ENCODE results near the gene KIAA2012.

DNA sequence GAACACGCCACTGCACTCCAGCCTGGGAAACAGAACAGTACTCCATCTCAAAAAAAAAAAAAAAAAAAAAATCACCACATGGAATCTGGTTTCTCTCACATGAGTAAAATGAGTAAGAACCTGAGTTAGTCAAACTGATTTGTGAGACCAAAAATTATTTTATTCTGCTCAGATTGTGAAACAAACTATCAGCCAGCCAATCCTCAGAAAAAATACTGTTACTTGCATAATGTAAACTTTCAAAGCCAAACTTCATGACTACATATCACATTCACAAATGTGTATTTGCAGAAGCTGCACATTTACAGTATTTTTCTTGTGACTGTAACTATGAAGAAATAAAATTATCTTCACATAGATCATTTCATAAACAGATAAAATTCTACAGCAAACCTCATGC is 142.1 kb downstream of the KIAA2012 start:
- TF ChIP-seq, protein P1, sequence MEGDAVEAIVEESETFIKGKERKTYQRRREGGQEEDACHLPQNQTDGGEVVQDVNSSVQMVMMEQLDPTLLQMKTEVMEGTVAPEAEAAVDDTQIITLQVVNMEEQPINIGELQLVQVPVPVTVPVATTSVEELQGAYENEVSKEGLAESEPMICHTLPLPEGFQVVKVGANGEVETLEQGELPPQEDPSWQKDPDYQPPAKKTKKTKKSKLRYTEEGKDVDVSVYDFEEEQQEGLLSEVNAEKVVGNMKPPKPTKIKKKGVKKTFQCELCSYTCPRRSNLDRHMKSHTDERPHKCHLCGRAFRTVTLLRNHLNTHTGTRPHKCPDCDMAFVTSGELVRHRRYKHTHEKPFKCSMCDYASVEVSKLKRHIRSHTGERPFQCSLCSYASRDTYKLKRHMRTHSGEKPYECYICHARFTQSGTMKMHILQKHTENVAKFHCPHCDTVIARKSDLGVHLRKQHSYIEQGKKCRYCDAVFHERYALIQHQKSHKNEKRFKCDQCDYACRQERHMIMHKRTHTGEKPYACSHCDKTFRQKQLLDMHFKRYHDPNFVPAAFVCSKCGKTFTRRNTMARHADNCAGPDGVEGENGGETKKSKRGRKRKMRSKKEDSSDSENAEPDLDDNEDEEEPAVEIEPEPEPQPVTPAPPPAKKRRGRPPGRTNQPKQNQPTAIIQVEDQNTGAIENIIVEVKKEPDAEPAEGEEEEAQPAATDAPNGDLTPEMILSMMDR (conservative IDR thresholded peaks at IDR 0.05; ENCODE audit: low read depth, low read length) = no peak
- TF ChIP-seq CEBPB (IDR thresholded peaks at IDR 0.05; ENCODE audit: low read depth, low read length) (peak; percentile 71), POLR2A (IDR thresholded peaks at IDR 0.05; ENCODE audit: low read depth, low read length) (no peak), BHLHE40 (IDR thresholded peaks at IDR 0.05; ENCODE audit: low read depth, low read length) (no peak), RAD21 (IDR thresholded peaks at IDR 0.05; ENCODE audit: low read length) (no peak), CHD1 (IDR thresholded peaks at IDR 0.05; ENCODE audit: low read depth, low read length) (no peak), SMC3 (IDR thresholded peaks at IDR 0.05; ENCODE audit: low read depth, low read length) (no peak)

Measured in IMR-90 (cell line).